ENCODE measurements around the gene ADAMTS16. TPM values are rescaled to one million over a fixed set of nuclear protein-coding genes. Genes with fewer than 3 reads are reported as not detected.

The ADAMTS16 gene
- total and polyA plus RNA-seq, 8 donors: 0.42 to 3.5 (median 2.2) TPM

DNA sequence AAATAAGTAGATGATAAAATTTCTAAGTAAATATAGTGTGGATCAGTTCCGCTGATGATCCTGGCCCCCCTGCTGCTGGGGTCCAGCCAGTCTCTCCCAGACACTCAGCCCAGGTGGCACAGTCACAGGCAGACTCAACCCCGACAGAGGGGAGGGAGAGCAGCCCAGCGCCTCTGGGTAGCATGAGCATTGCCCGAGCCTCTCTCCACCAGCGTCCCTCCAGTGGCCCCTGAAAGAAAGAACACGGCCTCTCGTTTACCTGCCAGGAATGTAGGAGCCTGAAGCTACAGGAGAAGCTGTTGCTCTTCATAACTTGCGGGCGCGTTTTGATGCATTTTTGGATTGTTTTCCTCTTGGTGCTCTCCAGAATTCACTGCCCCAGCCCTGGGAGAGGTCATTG is 213.6 kb downstream of the ADAMTS16 start:
- DNase-seq (no peak), FAIRE-seq (no peak), ATAC-seq (no peak)
- 69 to 73% methylated on average over 10 of the region's 10 CpGs for WGBS, 2 donors
- H3K36me3 ChIP-seq: no peaks in the 10 kb centered on the region
- intact Hi-C loops (cut with DNase I): no loop called here
- H3K27ac ChIP-seq: no peak overlapping the region
- TF ChIP-seq, protein P1, sequence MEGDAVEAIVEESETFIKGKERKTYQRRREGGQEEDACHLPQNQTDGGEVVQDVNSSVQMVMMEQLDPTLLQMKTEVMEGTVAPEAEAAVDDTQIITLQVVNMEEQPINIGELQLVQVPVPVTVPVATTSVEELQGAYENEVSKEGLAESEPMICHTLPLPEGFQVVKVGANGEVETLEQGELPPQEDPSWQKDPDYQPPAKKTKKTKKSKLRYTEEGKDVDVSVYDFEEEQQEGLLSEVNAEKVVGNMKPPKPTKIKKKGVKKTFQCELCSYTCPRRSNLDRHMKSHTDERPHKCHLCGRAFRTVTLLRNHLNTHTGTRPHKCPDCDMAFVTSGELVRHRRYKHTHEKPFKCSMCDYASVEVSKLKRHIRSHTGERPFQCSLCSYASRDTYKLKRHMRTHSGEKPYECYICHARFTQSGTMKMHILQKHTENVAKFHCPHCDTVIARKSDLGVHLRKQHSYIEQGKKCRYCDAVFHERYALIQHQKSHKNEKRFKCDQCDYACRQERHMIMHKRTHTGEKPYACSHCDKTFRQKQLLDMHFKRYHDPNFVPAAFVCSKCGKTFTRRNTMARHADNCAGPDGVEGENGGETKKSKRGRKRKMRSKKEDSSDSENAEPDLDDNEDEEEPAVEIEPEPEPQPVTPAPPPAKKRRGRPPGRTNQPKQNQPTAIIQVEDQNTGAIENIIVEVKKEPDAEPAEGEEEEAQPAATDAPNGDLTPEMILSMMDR (IDR thresholded peaks at IDR 0.05): no peak
- no peaks in the 10 kb centered on the region for H3K9me3 ChIP-seq
- no peaks in the 10 kb centered on the region for H3K27me3 ChIP-seq
- no peak overlapping the region for H3K4me3 ChIP-seq
- H3K4me1 ChIP-seq: no peaks in the 10 kb centered on the region

DNA sequence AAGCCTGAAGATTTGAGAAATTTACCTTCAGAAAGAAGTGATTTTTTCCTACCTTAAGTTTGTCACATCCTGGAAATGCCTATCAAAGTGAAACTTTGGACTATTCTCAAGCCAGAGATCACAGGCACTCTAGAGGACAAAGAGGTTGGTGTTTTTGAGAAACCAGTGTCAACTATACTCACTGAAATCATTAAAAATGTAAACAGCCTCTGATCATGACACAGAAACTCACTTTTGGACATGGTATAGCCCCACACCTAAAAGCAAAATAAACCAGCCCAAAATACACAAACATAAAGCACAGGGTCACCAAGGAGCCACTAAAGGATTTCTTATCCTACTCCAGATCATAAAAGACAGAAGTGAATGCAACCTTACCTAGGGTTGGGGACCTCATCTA is 216.6 kb downstream of the ADAMTS16 start:
- Histone ChIP-seq H3K27me3 (no peaks in the 10 kb centered on the region), H3K36me3 (no peaks in the 10 kb centered on the region), H3K9me3 (no peaks in the 10 kb centered on the region), H3K27ac (no peak overlapping the region), H3K4me3 (no peak overlapping the region), H3K4me1 (no peaks in the 10 kb centered on the region)
- no peak for FAIRE-seq
- intact Hi-C loops (cut with DNase I): no loop called here
- TF ChIP-seq, protein P1 (IDR thresholded peaks at IDR 0.05): no peak
- DNase-seq: no peak
- no peak for ATAC-seq

DNA sequence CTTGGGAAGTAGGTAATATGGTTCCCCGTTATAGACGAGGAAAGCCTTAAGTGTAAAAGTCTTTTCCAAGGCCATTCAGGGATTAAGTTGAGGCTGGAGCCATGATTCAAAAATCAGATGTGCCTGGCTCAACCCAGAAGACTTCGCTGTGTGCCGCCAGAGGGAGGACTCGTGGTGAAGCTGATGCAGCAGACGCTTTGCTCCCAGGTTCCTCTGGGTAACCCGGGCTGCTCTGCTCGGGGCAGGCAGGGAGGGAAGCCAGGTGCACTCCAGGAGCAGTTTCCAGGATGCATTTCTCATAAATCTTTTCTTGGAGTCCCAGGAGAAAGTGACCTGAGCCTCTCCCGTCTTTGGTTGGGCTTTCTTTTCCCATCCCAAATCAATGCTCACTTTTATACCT is 219.5 kb downstream of the ADAMTS16 start:
- H3K36me3 ChIP-seq: no peaks in the 10 kb centered on the region
- H3K27ac ChIP-seq: no peak overlapping the region
- H3K4me3 ChIP-seq: no peak overlapping the region
- H3K9me3 ChIP-seq: no peaks in the 10 kb centered on the region
- TF ChIP-seq, protein P1 (IDR thresholded peaks at IDR 0.05): no peak
- no peak for DNase-seq
- 76 to 82% methylated on average over 9 of the region's 9 CpGs for WGBS, 2 donors
- ATAC-seq: no peak
- FAIRE-seq: no peak
- intact Hi-C loops (cut with DNase I): no loop called here
- H3K4me1 ChIP-seq: no peaks in the 10 kb centered on the region
- H3K27me3 ChIP-seq: no peaks in the 10 kb centered on the region

DNA sequence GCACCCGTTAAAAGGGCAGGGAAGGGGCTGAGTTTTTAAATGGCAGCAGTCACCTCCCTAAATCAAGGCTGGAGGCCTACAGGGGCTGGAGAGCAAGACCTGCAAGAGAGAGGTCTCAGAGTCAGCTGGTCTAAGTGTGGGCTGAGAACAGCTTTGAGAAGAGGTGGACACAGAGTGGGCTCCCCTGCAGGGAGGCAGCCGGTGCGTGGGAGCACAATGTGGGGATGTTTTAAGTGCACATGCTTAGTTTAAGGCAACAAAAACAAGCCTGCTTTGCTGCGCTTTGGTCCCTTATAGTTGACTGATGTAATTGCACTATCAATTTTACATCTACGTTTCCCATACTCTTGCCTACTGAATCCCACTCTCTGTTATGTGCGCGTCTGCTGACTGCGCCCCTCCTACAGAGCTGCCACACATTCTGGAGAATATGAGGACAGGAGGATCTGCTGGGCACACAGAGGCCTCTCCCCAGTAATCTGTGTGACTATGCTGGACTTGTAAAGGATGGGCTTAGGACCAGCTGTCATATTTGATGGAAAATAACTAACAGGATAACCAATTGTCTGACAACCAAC is 220.3 kb downstream of the ADAMTS16 start:
- DNase-seq: no peak
- TF ChIP-seq, protein P1 (IDR thresholded peaks at IDR 0.05): no peak
- no peaks in the 10 kb centered on the region for H3K9me3 ChIP-seq
- no peaks in the 10 kb centered on the region for H3K36me3 ChIP-seq
- FAIRE-seq: no peak
- no peaks in the 10 kb centered on the region for H3K27me3 ChIP-seq
- H3K27ac ChIP-seq: no peak overlapping the region
- WGBS, 2 donors: 87 to 93% methylated on average over 8 of the region's 8 CpGs
- intact Hi-C loops (cut with DNase I): no loop called here
- no peaks in the 10 kb centered on the region for H3K4me1 ChIP-seq
- ATAC-seq: no peak
- no peak overlapping the region for H3K4me3 ChIP-seq

DNA sequence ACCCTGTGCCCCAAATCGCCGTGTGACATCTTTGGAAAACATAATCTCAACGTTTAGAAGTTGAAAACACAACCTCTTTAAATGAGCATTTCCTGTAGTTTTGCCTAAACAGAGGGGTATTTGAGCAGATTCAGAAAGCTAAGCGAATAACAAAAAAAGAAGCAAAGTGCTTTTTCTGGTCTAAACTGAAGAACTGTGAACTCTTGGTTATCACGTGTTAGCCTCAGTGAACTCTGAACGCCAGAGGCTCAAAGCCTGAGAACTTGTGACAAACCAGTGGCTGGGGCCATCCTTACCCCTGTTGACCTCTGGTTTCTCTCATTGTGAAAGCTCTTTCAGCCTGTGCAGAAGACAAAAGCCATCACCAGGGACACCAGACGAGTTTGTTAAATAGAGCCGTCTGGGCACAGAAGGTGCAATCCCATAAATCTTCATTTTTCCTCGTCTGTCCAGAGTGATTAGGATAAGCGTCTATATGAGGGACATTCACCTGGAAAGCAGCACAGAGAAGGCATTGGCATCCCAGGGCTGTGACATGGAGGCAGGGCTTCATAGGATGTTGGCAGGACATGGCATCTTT is 220.9 kb downstream of the ADAMTS16 start:
- Histone ChIP-seq H3K27me3 (no peaks in the 10 kb centered on the region), H3K27ac (no peak overlapping the region), H3K9me3 (no peaks in the 10 kb centered on the region), H3K36me3 (no peaks in the 10 kb centered on the region), H3K4me1 (no peaks in the 10 kb centered on the region), H3K4me3 (no peak overlapping the region)
- ATAC-seq (no peak), DNase-seq (no peak), FAIRE-seq (no peak)
- intact Hi-C loops (cut with DNase I): no loop called here
- 66 to 70% methylated on average over 10 of the region's 10 CpGs for WGBS, 2 donors
- TF ChIP-seq, protein P1 (IDR thresholded peaks at IDR 0.05): no peak
